Right lobe of liver (tissue), 4 donors: ENCODE data around the gene SPTBN1.

Experiments used
- CTCF ChIP-seq, 4 donors: fragments of 200-600 bp in 3 of 4; fragments of 450-650 bp in 1 of 4; IDR thresholded peaks; one replicate each; pipeline versions ENCODE4 v1.5.1 to v1.8.0; 2016 to 2022; ENCODE audit warnings: antibody characterized with exemption in 4 of 4, mild to moderate bottlenecking in 2 of 4
- POLR2A ChIP-seq: fragments of 450-650 bp; IDR thresholded peaks from one replicate; pipeline ENCODE4 v1.6.1; 2017; ENCODE audit warnings: antibody characterized with exemption, mild to moderate bottlenecking
- donor health status: DM: no; HTN: no; CAD: no.
- donor health status: DM: no; HTN: no; CAD: no.
- donor health status: DM: no; HTN: yes; CAD: no.

- no peak for TF ChIP-seq CTCF (IDR thresholded peaks at IDR 0.05)
- no peak for TF ChIP-seq POLR2A
Observed at GRCh38 chr2:54649191-54649590, 193.1 kb downstream of the SPTBN1 start.
